B cell (primary cell): ENCODE data around the gene MAJIN. TPM values are rescaled to one million over a fixed set of nuclear protein-coding genes. Genes with fewer than 3 reads are reported as not detected.

Source experiments
- ATAC-seq: fragments of 200-7000 bp; cut with Tn5 transposase; one replicate; pipeline ENCODE4 v1.10.0; 2021; ENCODE audit warnings: low read depth, mild to moderate bottlenecking, moderate number of reproducible peaks, moderate library complexity
- CTCF ChIA-PET: fragments of 350-600 bp; sonication (Branson Sonifier 250); formaldehyde crosslinking; loops from one replicate; lab custom pipeline; 2021; ENCODE audit warnings: antibody characterized with exemption, inconsistent platforms; lab: Charles Lee
- POLR2A ChIA-PET: fragments of 350-600 bp; sonication (Branson Sonifier 250); formaldehyde crosslinking; loops from one replicate; lab custom pipeline; 2021; ENCODE audit warnings: antibody characterized with exemption; lab: Charles Lee
- DNase-seq: peaks from one replicate; pipeline ENCODE4 v3.0.0; 2013
- H2AFZ ChIP-seq: 2 replicates; pipeline ENCODE4 v1.6.1; 2012; ENCODE audit warnings: mild to moderate bottlenecking, low read depth, low read length; ENCODE audit not compliant: insufficient read depth, poor library complexity, severe bottlenecking
- H3K27ac ChIP-seq, 2 donors: 1 replicate in 1 of 2; 2 replicates in 1 of 2; pipeline ENCODE4 v1.5.1; 2012 to 2013; ENCODE audit warnings: low read length in 2 of 2, mild to moderate bottlenecking in 2 of 2, moderate library complexity in 1 of 2
- H3K27me3 ChIP-seq, 4 experiments: fragments of 200-600 bp in 1 of 4; sonication (generic) in 1 of 4; replicated peaks in 1 of 4; 1 replicate in 2 of 4; 2 replicates in 2 of 4; pipeline versions ENCODE4 v1.6.1 to v1.7.0; 2013 to 2016; ENCODE audit warnings: low read length in 3 of 4, mild to moderate bottlenecking in 2 of 4, mixed read lengths in 1 of 4, moderate library complexity in 1 of 4; ENCODE audit not compliant: insufficient read depth in 4 of 4, control insufficient read depth in 3 of 4; ENCODE audit errors: control extremely low read depth in 1 of 4
- H3K36me3 ChIP-seq, 2 experiments: replicated peaks in 1 of 2; 1 replicate in 1 of 2; 2 replicates in 1 of 2; pipeline versions ENCODE4 v1.6.1 to v1.7.1; 2013; ENCODE audit warnings: low read length in 1 of 2; ENCODE audit not compliant: insufficient read depth in 2 of 2, control insufficient read depth in 1 of 2; ENCODE audit errors: control extremely low read depth in 1 of 2, extremely low read depth in 1 of 2
- H3K4me1 ChIP-seq, 2 donors: fragments of 200-600 bp in 1 of 2; sonication (generic) in 1 of 2; 1 replicate in 1 of 2; 2 replicates in 1 of 2; pipeline versions ENCODE4 v1.5.1 to v1.6.1; 2013 to 2017; ENCODE audit warnings: low read length in 2 of 2; ENCODE audit not compliant: control insufficient read depth in 2 of 2, insufficient read depth in 2 of 2
- H3K4me2 ChIP-seq: replicated peaks from 2 replicates; pipeline ENCODE3; 2012; ENCODE audit warnings: mild to moderate bottlenecking, low read depth, low read length; ENCODE audit not compliant: poor library complexity, severe bottlenecking
- H3K4me3 ChIP-seq, 5 experiments: fragments of 200-600 bp in 1 of 5; sonication (generic) in 1 of 5; 1 replicate in 3 of 5; 2 replicates in 2 of 5; pipeline versions ENCODE4 v1.5.1 to v1.7.0; 2011 to 2016; ENCODE audit warnings: low read length in 4 of 5, mild to moderate bottlenecking in 4 of 5, low read depth in 2 of 5, control low read depth in 1 of 5, moderate library complexity in 1 of 5; ENCODE audit not compliant: insufficient read depth in 1 of 5; ENCODE audit errors: control extremely low read depth in 1 of 5, extremely low read depth in 1 of 5
- H3K79me2 ChIP-seq: fragments of 200-600 bp; sonication (generic); one replicate; pipeline ENCODE4 v1.6.0; 2016; ENCODE audit warnings: low read length; ENCODE audit not compliant: control insufficient read depth, insufficient read depth
- H3K9ac ChIP-seq: fragments of 200-600 bp; sonication (generic); 2 replicates; pipeline ENCODE4 v1.6.1; 2017; ENCODE audit warnings: mild to moderate bottlenecking, low read length, moderate library complexity
- H3K9me3 ChIP-seq, 3 donors: one replicate each; pipeline versions ENCODE4 v1.6.1 to v1.7.1; 2013; ENCODE audit warnings: low read length in 2 of 3; ENCODE audit not compliant: control insufficient read depth in 2 of 3, insufficient read depth in 1 of 3; ENCODE audit errors: control extremely low read depth in 1 of 3
- H4K20me1 ChIP-seq: 2 replicates; pipeline ENCODE4 v1.6.0; 2012; ENCODE audit warnings: mild to moderate bottlenecking, low read length; ENCODE audit not compliant: insufficient read depth, control insufficient read depth, poor library complexity, severe bottlenecking
- H3K27ac Mint-ChIP-seq: one replicate; pipeline ENCODE4 v1.8.0; 2021; ENCODE audit warnings: mixed read lengths
- H3K27me3 Mint-ChIP-seq: one replicate; pipeline ENCODE4 v1.8.0; 2021; ENCODE audit warnings: mixed read lengths
- H3K4me1 Mint-ChIP-seq: one replicate; pipeline ENCODE4 v1.8.0; 2021; ENCODE audit warnings: mixed read lengths
- H3K4me3 Mint-ChIP-seq: one replicate; pipeline ENCODE4 v1.8.0; 2021; ENCODE audit warnings: mixed read lengths
- H3K9me3 Mint-ChIP-seq: one replicate; pipeline ENCODE4 v1.8.0; 2022; ENCODE audit warnings: mixed read lengths; ENCODE audit not compliant: insufficient read depth
- EZH2 ChIP-seq: IDR thresholded peaks from 2 replicates; pipeline ENCODE4 v1.6.1; 2012; ENCODE audit warnings: borderline replicate concordance, low read depth, mild to moderate bottlenecking, moderate library complexity, low read length; ENCODE audit not compliant: insufficient read depth, poor library complexity, severe bottlenecking
- WGBS: methylation state at CpG from one replicate; pipeline ENCODE4 v1.1.5; 2013; ENCODE audit warnings: missing lambda C conversion rate; ENCODE audit not compliant: insufficient coverage; 5-methylcytosine and 5-hydroxymethylcytosine counted together
- intact Hi-C: fragments of 100-400 bp; cut with micrococcal nuclease; formaldehyde crosslinking; loops from one replicate; pipeline ENCODE4 v1.10.0; 2022
- polyA plus RNA-seq: library from polyadenylated mRNA; depleted of rRNA; stranded (reverse); fragments of >200 nt; gene quantifications from 2 replicates; pipeline ENCODE4 v1.2.3, GENCODE V29; 2012
- total RNA-seq, 2 donors: library from RNA; stranded (reverse); fragments of 120-200 nt in 1 of 2; gene quantifications; 1 replicate in 1 of 2; 2 replicates in 1 of 2; pipeline versions ENCODE4 v1.2.3 to v1.2.4, GENCODE V29; 2013 to 2022
- TF ChIP-seq, protein P1 (sequence below): fragments of 200-600 bp; IDR thresholded peaks from one replicate; pipeline ENCODE4 v1.8.0; 2022; ENCODE audit warnings: antibody characterized with exemption, mild to moderate bottlenecking

The MAJIN gene
- total and polyA plus RNA-seq, 2 donors (not counting 1 experiment from before 2014, with no cell fraction given), result 0.71 to 2.4 TPM

DNA sequence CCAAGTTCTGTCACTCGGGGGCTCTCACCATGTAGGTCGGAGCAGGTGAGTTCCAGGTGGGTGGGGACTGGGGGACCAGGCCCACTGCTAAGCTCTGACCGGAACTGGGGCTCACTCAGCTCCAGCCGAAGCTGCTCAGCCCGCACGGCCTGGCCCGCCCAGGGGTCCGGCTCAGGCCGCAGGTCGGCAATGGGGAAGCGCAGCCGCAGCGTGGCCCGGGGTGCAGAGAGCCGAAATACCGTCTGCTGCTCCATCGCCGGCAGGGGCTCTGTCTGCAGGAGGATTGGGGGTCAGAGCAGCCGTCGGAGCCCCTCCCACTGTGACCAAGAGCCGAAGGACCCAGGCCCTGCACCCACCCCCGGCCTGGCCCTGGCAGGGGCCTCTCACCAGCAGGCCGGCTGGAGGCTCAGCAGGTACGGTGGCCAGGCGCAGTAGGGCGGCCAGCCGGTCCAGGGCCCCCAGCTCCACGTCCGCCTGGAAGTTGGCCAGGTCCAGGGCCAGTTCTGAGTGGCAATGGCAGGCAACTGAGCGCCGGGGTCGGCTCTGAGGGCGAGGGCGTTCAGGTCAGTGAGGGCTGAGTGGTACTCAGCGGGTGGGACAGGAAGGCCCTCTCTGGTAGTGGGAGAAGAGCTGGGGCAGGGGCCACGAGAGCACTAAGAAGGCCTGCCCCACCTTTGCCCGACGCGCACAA is 62.1 kb downstream of the MAJIN start:
- no peak overlapping the region for H3K4me2 ChIP-seq
- Mint-ChIP-seq H3K9me3 (no peaks in the 10 kb centered on the region), H3K27ac (no peak overlapping the region), H3K27me3 (no peaks in the 10 kb centered on the region), H3K4me1 (peaks cover 4% of the 10 kb centered on the region), H3K4me3 (no peak overlapping the region)
- no peak overlapping the region for H3K27ac ChIP-seq
- peaks cover 0 to 80% of the 10 kb centered on the region in 2 experiments for H3K36me3 ChIP-seq
- WGBS, result 95% methylated on average over 39 of the region's 39 CpGs
- no peaks in the 10 kb centered on the region for H4K20me1 ChIP-seq
- no peak overlapping the region for H2AFZ ChIP-seq
- H3K9ac ChIP-seq, result no peak overlapping the region
- CTCF ChIA-PET, result interaction anchor here (1.7 kb wide), 1 partner anchor 87 kb away, joined by 4 read pairs; the partner anchor contains the start of gene BATF2
- H3K79me2 ChIP-seq, result no peaks in the 10 kb centered on the region
- DNase-seq, result no peak
- no peak for TF ChIP-seq EZH2
- TF ChIP-seq, protein P1, sequence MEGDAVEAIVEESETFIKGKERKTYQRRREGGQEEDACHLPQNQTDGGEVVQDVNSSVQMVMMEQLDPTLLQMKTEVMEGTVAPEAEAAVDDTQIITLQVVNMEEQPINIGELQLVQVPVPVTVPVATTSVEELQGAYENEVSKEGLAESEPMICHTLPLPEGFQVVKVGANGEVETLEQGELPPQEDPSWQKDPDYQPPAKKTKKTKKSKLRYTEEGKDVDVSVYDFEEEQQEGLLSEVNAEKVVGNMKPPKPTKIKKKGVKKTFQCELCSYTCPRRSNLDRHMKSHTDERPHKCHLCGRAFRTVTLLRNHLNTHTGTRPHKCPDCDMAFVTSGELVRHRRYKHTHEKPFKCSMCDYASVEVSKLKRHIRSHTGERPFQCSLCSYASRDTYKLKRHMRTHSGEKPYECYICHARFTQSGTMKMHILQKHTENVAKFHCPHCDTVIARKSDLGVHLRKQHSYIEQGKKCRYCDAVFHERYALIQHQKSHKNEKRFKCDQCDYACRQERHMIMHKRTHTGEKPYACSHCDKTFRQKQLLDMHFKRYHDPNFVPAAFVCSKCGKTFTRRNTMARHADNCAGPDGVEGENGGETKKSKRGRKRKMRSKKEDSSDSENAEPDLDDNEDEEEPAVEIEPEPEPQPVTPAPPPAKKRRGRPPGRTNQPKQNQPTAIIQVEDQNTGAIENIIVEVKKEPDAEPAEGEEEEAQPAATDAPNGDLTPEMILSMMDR, result no peak
- H3K4me3 ChIP-seq, result no peak overlapping the region
- POLR2A ChIA-PET, result interaction anchor here (0.6 kb wide), 1 partner anchor 18 kb away, joined by 4 read pairs; no protein-coding TSS in a partner anchor
- no peak for ATAC-seq
- intact Hi-C loops, result loop anchor here (10.0 kb wide), 1 partner anchor 205 kb away; the partner anchor contains the start of genes TM7SF2 and ZNHIT2
- no peaks in the 10 kb centered on the region for H3K9me3 ChIP-seq
- H3K27me3 ChIP-seq, result no peaks in the 10 kb centered on the region
- H3K4me1 ChIP-seq, result no peaks in the 10 kb centered on the region

DNA sequence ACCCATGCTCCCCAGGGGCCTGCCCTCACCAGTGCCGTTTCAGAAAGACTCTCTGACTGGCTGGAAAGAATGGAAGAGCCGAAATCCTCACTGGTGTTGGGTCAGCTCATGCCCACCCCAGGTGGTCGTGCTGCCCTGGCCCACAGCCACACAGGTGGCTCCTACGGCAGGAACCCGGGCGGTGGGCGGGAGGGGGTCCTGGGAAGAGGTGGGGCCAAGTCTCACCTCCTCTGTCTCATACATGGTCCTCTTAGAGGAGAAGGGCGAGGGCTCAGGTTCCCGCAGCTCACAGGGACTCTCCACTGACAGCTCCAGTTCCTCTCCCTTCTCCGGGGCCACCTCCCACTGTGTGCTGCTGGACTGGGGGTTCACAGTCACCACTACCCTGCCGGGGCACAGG is 63.1 kb downstream of the MAJIN start:
- Histone ChIP-seq H3K36me3 (peaks cover 0 to 74% of the 10 kb centered on the region in 2 experiments), H3K27ac (no peak overlapping the region), H3K9me3 (no peaks in the 10 kb centered on the region), H3K27me3 (no peaks in the 10 kb centered on the region), H3K9ac (no peak overlapping the region), H3K4me3 (no peak overlapping the region), H3K79me2 (no peaks in the 10 kb centered on the region), H3K4me2 (no peak overlapping the region), H4K20me1 (no peaks in the 10 kb centered on the region), H2AFZ (no peak overlapping the region), H3K4me1 (no peaks in the 10 kb centered on the region)
- ATAC-seq (no peak), DNase-seq (no peak)
- intact Hi-C loops, result no loop called here
- Mint-ChIP-seq H3K27ac (no peak overlapping the region), H3K27me3 (no peaks in the 10 kb centered on the region), H3K4me3 (no peak overlapping the region), H3K4me1 (no peaks in the 10 kb centered on the region), H3K9me3 (no peaks in the 10 kb centered on the region)
- ChIA-PET POLR2A (no interaction called here), CTCF (no interaction called here)
- 99% methylated on average over 10 of the region's 11 CpGs for WGBS
- TF ChIP-seq, protein P1, result no peak
- TF ChIP-seq EZH2, result no peak
